Common myeloid progenitor, CD34-positive (primary cell): ENCODE data around the gene FAM111B.

Experiments
- CTCF ChIA-PET: fragments of 350-600 bp; sonication (Branson Sonifier 250); formaldehyde crosslinking; loops from one replicate; lab custom pipeline; 2021; ENCODE audit warnings: antibody characterized with exemption; lab: Charles Lee
- POLR2A ChIA-PET: fragments of 350-600 bp; sonication (Branson Sonifier 250); formaldehyde crosslinking; loops from one replicate; lab custom pipeline; 2021; ENCODE audit warnings: antibody characterized with exemption; lab: Charles Lee
- DNase-seq, 3 donors: peaks; one replicate each; pipeline versions ENCODE4 v3.0.0 to v3.0.0-alpha.2; 2013
- H3K27ac ChIP-seq, 2 experiments: 1 replicate in 1 of 2; 2 replicates in 1 of 2; pipeline ENCODE4 v1.7.0; 2013; ENCODE audit warnings: inconsistent platforms in 2 of 2, low read length in 2 of 2, mild to moderate bottlenecking in 2 of 2, low read depth in 1 of 2, moderate library complexity in 1 of 2; ENCODE audit not compliant: severe bottlenecking in 2 of 2, insufficient read depth in 1 of 2, poor library complexity in 1 of 2
- H3K27me3 ChIP-seq, 5 experiments: replicated peaks in 2 of 5; 1 replicate in 3 of 5; 2 replicates in 2 of 5; pipeline versions ENCODE4 v1.6.1 to v1.7.0; 2013; ENCODE audit warnings: low read length in 4 of 5, mild to moderate bottlenecking in 2 of 5, moderate library complexity in 2 of 5, inconsistent platforms in 1 of 5; ENCODE audit not compliant: insufficient read depth in 5 of 5, control insufficient read depth in 4 of 5
- H3K36me3 ChIP-seq, 4 experiments: 1 replicate in 2 of 4; 2 replicates in 2 of 4; pipeline versions ENCODE4 v1.6.1 to v1.7.0; 2013; ENCODE audit warnings: low read length in 3 of 4, control low read depth in 1 of 4, mild to moderate bottlenecking in 1 of 4; ENCODE audit not compliant: control insufficient read depth in 4 of 4, insufficient read depth in 4 of 4
- H3K4me1 ChIP-seq, 4 experiments: 1 replicate in 3 of 4; 2 replicates in 1 of 4; pipeline versions ENCODE4 v1.6.1 to v1.7.1; 2013; ENCODE audit warnings: low read length in 3 of 4, mild to moderate bottlenecking in 3 of 4, control low read depth in 1 of 4, inconsistent platforms in 1 of 4, moderate library complexity in 1 of 4; ENCODE audit not compliant: control insufficient read depth in 4 of 4, insufficient read depth in 4 of 4; ENCODE audit errors: control extremely low read depth in 1 of 4
- H3K4me3 ChIP-seq, 7 experiments: 1 replicate in 4 of 7; 2 replicates in 3 of 7; pipeline versions ENCODE4 v1.5.1 to v1.7.0; 2013; ENCODE audit warnings: mild to moderate bottlenecking in 7 of 7, low read length in 6 of 7, moderate library complexity in 6 of 7, inconsistent platforms in 2 of 7, low read depth in 2 of 7, control low read depth in 1 of 7; ENCODE audit not compliant: insufficient read depth in 4 of 7, control insufficient read depth in 1 of 7; ENCODE audit errors: extremely low read depth in 1 of 7
- H3K9me3 ChIP-seq, 5 experiments: 1 replicate in 4 of 5; 2 replicates in 1 of 5; pipeline versions ENCODE4 v1.6.1 to v1.7.1; 2013; ENCODE audit warnings: low read length in 4 of 5, mild to moderate bottlenecking in 2 of 5, inconsistent platforms in 1 of 5, low read depth in 1 of 5, moderate library complexity in 1 of 5; ENCODE audit not compliant: control insufficient read depth in 4 of 5, insufficient read depth in 2 of 5; ENCODE audit errors: control extremely low read depth in 1 of 5
- WGBS: methylation state at CpG from one replicate; pipeline ENCODE4 v1.1.5; 2013; ENCODE audit not compliant: insufficient coverage; 5-methylcytosine and 5-hydroxymethylcytosine counted together

The FAM111B gene

GRCh38 chr11:59144096-59144495 is 37.1 kb downstream of the FAM111B start:
- peaks cover 10 to 22% (median 11%) of the 10 kb centered on the region in 4 experiments for H3K36me3 ChIP-seq
- H3K9me3 ChIP-seq = no peaks in the 10 kb centered on the region
- ChIA-PET CTCF (interaction anchor here (0.8 to 10.0 kb wide), 7 partner anchors 8 to 191 kb away, joined by 3 to 117 read pairs (median 4); partner anchors contain the start of gene DTX4), POLR2A (interaction anchor here (0.6 kb wide), 1 partner anchor 16 kb away, joined by 3 read pairs; no protein-coding TSS in a partner anchor)
- peaks cover 26 to 49% (median 41%) of the 10 kb centered on the region in 4 experiments for H3K4me1 ChIP-seq
- H3K4me3 ChIP-seq = peak overlapping the region in 6 of 7 experiments; percentile 65 to 99 (median 89)
- no peaks in the 10 kb centered on the region for H3K27me3 ChIP-seq
- WGBS = 100% methylated on average over 1 of the region's 1 CpG
- peak in 1 of 3 donors; percentile 5 for DNase-seq
- peak overlapping the region; percentile 36 to 95 for H3K27ac ChIP-seq

- Histone ChIP-seq H3K4me1 (peaks cover 26 to 49% (median 41%) of the 10 kb centered on the region in 4 experiments), H3K27me3 (no peaks in the 10 kb centered on the region), H3K27ac (peak overlapping the region; percentile 36 to 95), H3K4me3 (peak overlapping the region; percentile 56 to 99 (median 84)), H3K9me3 (no peaks in the 10 kb centered on the region), H3K36me3 (peaks cover 10 to 27% (median 12%) of the 10 kb centered on the region in 4 experiments)
- ChIA-PET POLR2A (no interaction called here), CTCF (interaction anchor here (0.8 to 10.0 kb wide), 7 partner anchors 9 to 192 kb away, joined by 3 to 117 read pairs (median 4); partner anchors contain the start of gene DTX4)
- DNase-seq = peak; percentile 86 to 94 (median 93)
- WGBS = 2% methylated on average over 13 of the region's 39 CpGs
These were observed 37.7 kb downstream of the FAM111B start for GRCh38 chr11:59144579-59145345.

- Histone ChIP-seq H3K4me3 (peak overlapping the region in 6 of 7 experiments; percentile 65 to 99 (median 89)), H3K4me1 (peaks cover 26 to 49% (median 41%) of the 10 kb centered on the region in 4 experiments)
These were observed 38.5 kb downstream of the FAM111B start for GRCh38 chr11:59145534-59145933.

DNA sequence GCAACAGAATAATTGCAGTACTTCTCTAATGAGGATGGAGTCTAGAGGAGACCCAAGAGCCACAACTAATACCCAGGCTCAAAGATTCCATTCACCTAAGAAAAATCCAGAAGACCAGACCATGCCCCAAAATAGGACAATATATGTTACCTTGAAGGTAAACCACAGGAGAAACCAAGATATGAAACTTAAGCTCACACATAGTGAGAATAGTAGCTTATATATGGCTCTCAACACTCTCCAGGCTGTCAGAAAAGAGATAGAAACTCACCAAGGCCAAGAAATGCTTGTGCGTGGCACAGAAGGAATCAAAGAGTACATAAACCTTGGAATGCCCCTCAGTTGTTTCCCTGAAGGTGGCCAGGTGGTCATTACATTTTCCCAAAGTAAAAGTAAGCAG is 44.7 kb downstream of the FAM111B start:
- Histone ChIP-seq H3K9me3 (no peaks in the 10 kb centered on the region), H3K4me3 (no peak overlapping the region), H3K27me3 (no peaks in the 10 kb centered on the region), H3K36me3 (peaks cover 23 to 51% (median 30%) of the 10 kb centered on the region in 4 experiments), H3K4me1 (peaks cover 0 to 3% (median 0%) of the 10 kb centered on the region in 4 experiments), H3K27ac (no peak overlapping the region)
- no peak for DNase-seq
- CTCF ChIA-PET = interaction anchor here (1.2 kb wide), 1 partner anchor 9 kb away, joined by 3 read pairs; the partner anchor contains the start of gene FAM111A
- 100% methylated on average over 1 of the region's 1 CpG for WGBS
- POLR2A ChIA-PET = no interaction called here

More at GRCh38 chr11:59145534-59145933, 38.5 kb downstream of the FAM111B start:
- CTCF ChIA-PET = interaction anchor here (1.5 to 10.0 kb wide), 2 partner anchors 11 to 41 kb away, joined by 3 to 117 read pairs; no protein-coding TSS in a partner anchor
- Histone ChIP-seq H3K36me3 (peaks cover 12 to 32% (median 14%) of the 10 kb centered on the region in 4 experiments), H3K27ac (peak overlapping the region in 1 of 2 experiments; percentile 55), H3K27me3 (no peaks in the 10 kb centered on the region), H3K9me3 (no peaks in the 10 kb centered on the region)
- 80% methylated on average over 1 of the region's 4 CpGs for WGBS
- POLR2A ChIA-PET = no interaction called here
- peak in 2 of 3 donors; percentile 36 to 42 for DNase-seq

DNA sequence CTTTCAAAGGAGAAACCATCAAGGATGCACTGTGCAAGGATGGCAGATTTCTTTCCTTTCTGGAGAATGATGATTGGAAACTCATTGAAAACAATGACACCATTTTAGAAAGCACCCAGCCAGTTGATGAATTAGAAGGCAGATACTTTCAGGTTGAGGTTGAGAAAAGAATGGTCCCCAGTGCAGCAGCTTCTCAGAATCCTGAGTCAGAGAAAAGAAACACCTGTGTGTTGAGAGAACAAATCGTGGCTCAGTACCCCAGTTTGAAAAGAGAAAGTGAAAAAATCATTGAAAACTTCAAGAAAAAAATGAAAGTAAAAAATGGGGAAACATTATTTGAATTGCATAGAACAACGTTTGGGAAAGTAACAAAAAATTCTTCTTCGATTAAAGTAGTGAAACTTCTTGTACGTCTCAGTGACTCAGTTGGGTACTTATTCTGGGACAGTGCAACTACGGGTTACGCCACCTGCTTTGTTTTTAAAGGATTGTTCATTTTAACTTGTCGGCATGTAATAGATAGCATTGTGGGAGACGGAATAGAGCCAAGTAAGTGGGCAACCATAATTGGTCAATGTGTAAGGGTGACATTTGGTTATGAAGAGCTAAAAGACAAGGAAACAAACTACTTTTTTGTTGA is 45.4 kb downstream of the FAM111B start:
- peaks cover 0 to 6% (median 5%) of the 10 kb centered on the region in 4 experiments for H3K4me1 ChIP-seq
- POLR2A ChIA-PET = no interaction called here
- 95% methylated on average over 8 of the region's 8 CpGs for WGBS
- no peaks in the 10 kb centered on the region for H3K9me3 ChIP-seq
- H3K36me3 ChIP-seq = peaks cover 22 to 46% (median 27%) of the 10 kb centered on the region in 4 experiments
- no peak overlapping the region for H3K27ac ChIP-seq
- no peaks in the 10 kb centered on the region for H3K27me3 ChIP-seq
- no peak for DNase-seq
- CTCF ChIA-PET = no interaction called here
- no peak overlapping the region for H3K4me3 ChIP-seq

GRCh38 chr11:59154610-59155009 is 47.6 kb downstream of the FAM111B start:
- H3K27ac ChIP-seq = no peak overlapping the region
- H3K36me3 ChIP-seq = peaks cover 13 to 29% (median 20%) of the 10 kb centered on the region in 4 experiments
- H3K27me3 ChIP-seq = no peaks in the 10 kb centered on the region
- ChIA-PET POLR2A (no interaction called here), CTCF (interaction anchor here (5.4 kb wide), 1 partner anchor 10 kb away, joined by 117 read pairs; the partner anchor contains the start of gene FAM111A)
- peaks cover 0 to 18% (median 13%) of the 10 kb centered on the region in 4 experiments for H3K4me1 ChIP-seq
- WGBS = 93% methylated on average over 5 of the region's 5 CpGs
- DNase-seq = no peak
- no peak overlapping the region for H3K4me3 ChIP-seq
- H3K9me3 ChIP-seq = no peaks in the 10 kb centered on the region
